GM21423 (cell line): ENCODE measurements around the gene TOPBP1.
"Not testable (repeated sequence)": the region's sequence is repeated elsewhere in the genome, so short reads cannot be mapped to it uniquely, and the experiment has no call there.

Source experiments
- ATAC-seq: cut with Tn5 transposase; IDR thresholded peaks from one replicate; pipeline ENCODE4 v1.9.1; 2021; ENCODE audit warnings: mild to moderate bottlenecking, moderate library complexity; ENCODE audit not compliant: unreplicated experiment

TOPBP1 gene

GRCh38 chr3:133572158-133573053, 89.3 kb downstream of the TOPBP1 start:
- ATAC-seq = peak; percentile 17

- no peak for ATAC-seq
Observed at GRCh38 chr3:133570937-133571320, 90.8 kb downstream of the TOPBP1 start.

- ATAC-seq = no peak
Observed at GRCh38 chr3:133570139-133570936, 91.4 kb downstream of the TOPBP1 start.

- no peak for ATAC-seq
Observed at GRCh38 chr3:133568294-133569014, 93.3 kb downstream of the TOPBP1 start.

- ATAC-seq = no peak
Observed at GRCh38 chr3:133563816-133564215, 97.9 kb downstream of the TOPBP1 start.

GRCh38 chr3:133563186-133563591, 98.6 kb downstream of the TOPBP1 start:
- no peak for ATAC-seq

GRCh38 chr3:133562376-133562775, 99.4 kb downstream of the TOPBP1 start:
- no peak for ATAC-seq

GRCh38 chr3:133561679-133562078, 100.1 kb downstream of the TOPBP1 start:
- no peak for ATAC-seq

GRCh38 chr3:133551589-133551988, 110.2 kb downstream of the TOPBP1 start:
- not testable (repeated sequence) for ATAC-seq
